ENCODE results near the gene KRTAP10-12.
"Not testable (repeated sequence)": the region's sequence is repeated elsewhere in the genome, so short reads cannot be mapped to it uniquely, and the experiment has no call there.

Gene KRTAP10-12, protein sequence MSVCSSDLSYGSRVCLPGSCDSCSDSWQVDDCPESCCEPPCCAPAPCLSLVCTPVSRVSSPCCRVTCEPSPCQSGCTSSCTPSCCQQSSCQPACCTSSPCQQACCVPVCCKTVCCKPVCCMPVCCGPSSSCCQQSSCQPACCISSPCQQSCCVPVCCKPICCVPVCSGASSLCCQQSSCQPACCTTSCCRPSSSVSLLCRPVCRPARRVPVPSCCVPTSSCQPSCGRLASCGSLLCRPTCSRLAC

DNA sequence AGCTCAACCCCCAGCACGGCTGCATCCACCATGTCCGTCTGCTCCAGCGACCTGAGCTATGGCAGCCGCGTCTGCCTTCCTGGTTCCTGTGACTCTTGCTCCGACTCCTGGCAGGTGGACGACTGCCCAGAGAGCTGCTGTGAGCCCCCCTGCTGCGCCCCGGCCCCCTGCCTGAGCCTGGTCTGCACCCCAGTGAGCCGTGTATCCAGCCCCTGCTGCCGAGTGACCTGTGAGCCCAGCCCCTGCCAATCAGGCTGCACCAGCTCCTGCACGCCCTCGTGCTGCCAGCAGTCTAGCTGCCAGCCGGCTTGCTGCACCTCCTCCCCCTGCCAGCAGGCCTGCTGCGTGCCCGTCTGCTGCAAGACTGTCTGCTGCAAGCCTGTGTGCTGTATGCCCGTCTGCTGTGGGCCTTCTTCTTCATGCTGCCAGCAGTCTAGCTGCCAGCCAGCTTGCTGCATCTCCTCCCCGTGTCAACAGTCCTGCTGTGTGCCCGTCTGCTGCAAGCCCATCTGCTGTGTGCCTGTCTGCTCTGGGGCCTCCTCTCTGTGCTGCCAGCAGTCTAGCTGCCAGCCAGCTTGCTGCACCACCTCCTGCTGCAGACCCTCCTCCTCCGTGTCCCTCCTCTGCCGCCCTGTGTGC is at the start of gene KRTAP10-12:
KRTAP10-12 (plus strand) TSS at position 1 of the 639 bp plus-strand sequence; CDS start at position 31, 30 bp downstream.
- in situ Hi-C loops (cut with MboI; ENCODE audit: low sequenced_read_pairs, unreplicated experiment); DNase-seq (ENCODE audit: low spot score): not testable (repeated sequence)

GRCh38 chr21:44647222-44647552 is 49.8 kb upstream of the KRTAP10-12 start:
- in situ Hi-C loops (cut with MboI; ENCODE audit: low sequenced_read_pairs, unreplicated experiment): no loop called here
- no peak for DNase-seq (ENCODE audit: low spot score)
- no peak for TF ChIP-seq CTCF (IDR thresholded peaks at IDR 0.05; ENCODE audit: borderline replicate concordance, control extremely low read depth, extremely low read depth, insufficient read depth, missing control alignments)

DNA sequence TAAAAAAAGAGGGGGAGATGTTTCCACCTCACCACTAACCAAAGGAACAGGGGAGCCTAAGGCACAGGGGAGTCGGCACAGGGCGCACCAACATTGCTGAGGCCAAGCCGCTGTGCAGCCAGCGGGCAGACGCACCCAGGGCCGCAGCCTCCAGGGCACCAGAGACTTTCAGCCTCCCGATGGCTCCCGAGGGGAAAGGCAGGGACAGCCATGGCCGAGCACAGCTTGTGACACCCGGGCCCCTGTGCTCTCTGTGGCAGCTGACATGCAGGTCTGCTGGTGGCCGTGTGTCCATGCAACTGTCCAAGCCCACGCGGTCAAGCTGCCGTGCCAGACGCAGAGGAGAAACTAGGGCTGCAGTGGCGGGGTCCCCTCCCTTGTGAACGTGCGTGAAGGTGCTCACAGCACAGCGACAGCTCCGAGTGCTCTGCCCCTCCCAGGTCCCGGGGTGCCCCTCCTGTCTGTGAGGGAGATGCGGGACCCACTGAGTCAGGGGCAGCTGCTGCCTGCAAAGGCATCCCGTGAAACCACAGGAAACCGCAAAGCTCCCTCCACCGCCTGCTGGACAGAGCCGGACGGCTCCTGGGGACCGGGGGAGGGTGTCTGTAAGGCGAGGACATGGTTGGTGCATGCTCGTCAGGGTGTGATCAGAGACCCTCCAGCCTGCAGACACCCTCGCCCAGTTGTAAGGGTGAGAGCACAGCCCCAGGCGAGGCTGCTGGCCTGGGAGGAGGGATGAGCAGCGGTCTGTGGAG is 48.2 kb upstream of the KRTAP10-12 start:
- no peak for DNase-seq (ENCODE audit: low spot score)
- TF ChIP-seq CTCF (IDR thresholded peaks at IDR 0.05; ENCODE audit: borderline replicate concordance, control extremely low read depth, extremely low read depth, insufficient read depth, missing control alignments): no peak
- in situ Hi-C loops (cut with MboI; ENCODE audit: low sequenced_read_pairs, unreplicated experiment): no loop called here

- no peak for DNase-seq (ENCODE audit: low spot score)
- in situ Hi-C loops (cut with MboI; ENCODE audit: low sequenced_read_pairs, unreplicated experiment): no loop called here
- TF ChIP-seq CTCF (IDR thresholded peaks at IDR 0.05; ENCODE audit: borderline replicate concordance, control extremely low read depth, extremely low read depth, insufficient read depth, missing control alignments): no peak
Observed at GRCh38 chr21:44649521-44650100, 47.4 kb upstream of the KRTAP10-12 start.

- no peak for DNase-seq (ENCODE audit: low spot score)
- in situ Hi-C loops (cut with MboI; ENCODE audit: low sequenced_read_pairs, unreplicated experiment): no loop called here
- TF ChIP-seq CTCF (IDR thresholded peaks at IDR 0.05; ENCODE audit: borderline replicate concordance, control extremely low read depth, extremely low read depth, insufficient read depth, missing control alignments): no peak
Observed at GRCh38 chr21:44650265-44650972, 46.6 kb upstream of the KRTAP10-12 start.

DNA sequence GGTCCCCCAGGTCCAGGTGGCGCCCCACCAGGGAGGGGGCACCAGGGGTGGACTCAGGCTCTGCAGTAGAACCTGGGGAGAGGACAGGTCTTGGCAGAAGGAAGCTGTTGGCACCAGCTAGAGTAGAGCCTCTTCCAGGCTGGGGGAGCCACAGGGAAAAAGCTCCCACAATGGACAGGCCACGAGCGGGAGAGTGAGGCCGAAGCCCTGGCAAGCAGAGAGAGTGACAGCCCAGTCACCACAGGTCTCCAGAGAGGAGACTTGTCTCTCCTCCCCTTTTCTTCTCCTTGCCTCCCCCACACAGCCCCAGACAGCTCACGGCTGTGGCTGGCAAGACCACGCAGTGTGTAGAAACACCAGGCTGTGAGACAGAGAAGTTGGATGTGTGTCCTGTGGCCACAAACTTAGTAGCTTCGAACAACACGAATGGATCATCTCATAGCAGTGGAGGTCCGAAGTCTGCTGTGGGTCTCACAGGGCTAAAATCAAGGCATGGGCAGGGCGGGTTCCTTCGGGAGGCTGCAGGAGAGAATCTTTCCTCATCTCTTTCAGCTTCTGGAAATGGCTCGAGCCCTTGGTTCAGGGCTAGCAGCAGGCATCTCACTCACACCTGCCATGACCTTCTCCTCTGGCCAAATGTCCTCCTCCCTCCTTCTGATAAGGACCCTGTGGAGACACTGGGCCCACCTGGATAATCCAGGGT is 45.8 kb upstream of the KRTAP10-12 start:
- in situ Hi-C loops (cut with MboI; ENCODE audit: low sequenced_read_pairs, unreplicated experiment): no loop called here
- no peak for DNase-seq (ENCODE audit: low spot score)
- TF ChIP-seq CTCF (IDR thresholded peaks at IDR 0.05; ENCODE audit: borderline replicate concordance, control extremely low read depth, extremely low read depth, insufficient read depth, missing control alignments): no peak

Measured in GM13976 (cell line).